Measurements from ENCODE around the gene CMA1. TPM values are rescaled to one million over a fixed set of nuclear protein-coding genes. Genes with fewer than 3 reads are reported as not detected.

Gene CMA1
- total RNA-seq, 4 donors from 2014 or later: not detected

DNA sequence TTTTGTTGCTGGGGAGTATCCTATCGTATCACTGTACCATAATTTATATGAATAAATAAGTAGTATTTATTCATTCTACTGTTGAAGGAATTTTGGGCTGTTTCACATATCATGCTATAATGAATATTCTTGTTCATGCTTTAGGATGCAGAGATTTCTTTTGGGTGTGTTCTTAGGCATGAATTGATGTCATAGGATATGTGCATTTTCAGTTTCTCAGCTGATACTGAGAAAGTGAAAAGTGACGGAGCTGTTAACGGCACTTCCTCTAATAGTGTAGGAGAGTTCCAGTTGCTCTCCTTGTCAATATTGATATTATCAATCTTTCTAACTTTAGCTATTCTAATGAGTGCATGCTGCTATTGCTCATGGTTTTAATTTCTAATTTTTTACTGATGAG is 42.3 kb downstream of the CMA1 start:
- Histone ChIP-seq H3K27me3 (no peaks in the 10 kb centered on the region), H3K36me3 (no peaks in the 10 kb centered on the region), H3K4me1 (no peaks in the 10 kb centered on the region), H3K9me3 (no peaks in the 10 kb centered on the region), H3K4me3 (replicated peaks in 1 of 3) (no peak overlapping the region), H3K27ac (no peak overlapping the region)
- 92 to 93% methylated on average over 3 of the region's 3 CpGs for WGBS, 2 donors
- DNase-seq: no peak
- intact Hi-C loops (cut with DNase I): no loop called here
- no peak for TF ChIP-seq POLR2A (IDR thresholded peaks at IDR 0.05)
- TF ChIP-seq, protein P1, sequence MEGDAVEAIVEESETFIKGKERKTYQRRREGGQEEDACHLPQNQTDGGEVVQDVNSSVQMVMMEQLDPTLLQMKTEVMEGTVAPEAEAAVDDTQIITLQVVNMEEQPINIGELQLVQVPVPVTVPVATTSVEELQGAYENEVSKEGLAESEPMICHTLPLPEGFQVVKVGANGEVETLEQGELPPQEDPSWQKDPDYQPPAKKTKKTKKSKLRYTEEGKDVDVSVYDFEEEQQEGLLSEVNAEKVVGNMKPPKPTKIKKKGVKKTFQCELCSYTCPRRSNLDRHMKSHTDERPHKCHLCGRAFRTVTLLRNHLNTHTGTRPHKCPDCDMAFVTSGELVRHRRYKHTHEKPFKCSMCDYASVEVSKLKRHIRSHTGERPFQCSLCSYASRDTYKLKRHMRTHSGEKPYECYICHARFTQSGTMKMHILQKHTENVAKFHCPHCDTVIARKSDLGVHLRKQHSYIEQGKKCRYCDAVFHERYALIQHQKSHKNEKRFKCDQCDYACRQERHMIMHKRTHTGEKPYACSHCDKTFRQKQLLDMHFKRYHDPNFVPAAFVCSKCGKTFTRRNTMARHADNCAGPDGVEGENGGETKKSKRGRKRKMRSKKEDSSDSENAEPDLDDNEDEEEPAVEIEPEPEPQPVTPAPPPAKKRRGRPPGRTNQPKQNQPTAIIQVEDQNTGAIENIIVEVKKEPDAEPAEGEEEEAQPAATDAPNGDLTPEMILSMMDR (IDR thresholded peaks at IDR 0.05): no peak

- TF ChIP-seq, protein P1 (IDR thresholded peaks at IDR 0.05): no peak
- TF ChIP-seq POLR2A (IDR thresholded peaks at IDR 0.05): no peak
- WGBS, 2 donors: 96 to 98% methylated on average over 3 of the region's 3 CpGs
- H3K9me3 ChIP-seq: no peaks in the 10 kb centered on the region
- H3K27me3 ChIP-seq: no peaks in the 10 kb centered on the region
- H3K27ac ChIP-seq: no peak overlapping the region
- no peaks in the 10 kb centered on the region for H3K4me1 ChIP-seq
- intact Hi-C loops (cut with DNase I): no loop called here
- DNase-seq: no peak
- H3K36me3 ChIP-seq: no peaks in the 10 kb centered on the region
- no peak overlapping the region for H3K4me3 ChIP-seq (replicated peaks in 1 of 3)
Observed at GRCh38 chr14:24465368-24465767, 42.7 kb downstream of the CMA1 start.

- Histone ChIP-seq H3K9me3 (no peaks in the 10 kb centered on the region), H3K36me3 (no peaks in the 10 kb centered on the region), H3K27me3 (no peaks in the 10 kb centered on the region), H3K4me1 (peaks cover 3 to 8% of the 10 kb centered on the region in 2 donors), H3K27ac (no peak overlapping the region), H3K4me3 (replicated peaks in 1 of 3) (no peak overlapping the region)
- no peak for TF ChIP-seq POLR2A (IDR thresholded peaks at IDR 0.05)
- WGBS, 2 donors: 63 to 64% methylated on average over 4 of the region's 4 CpGs
- no peak for DNase-seq
- intact Hi-C loops (cut with DNase I): no loop called here
Observed at GRCh38 chr14:24463884-24464785, 43.9 kb downstream of the CMA1 start.

GRCh38 chr14:24463017-24463883 is 44.8 kb downstream of the CMA1 start:
- intact Hi-C loops (cut with DNase I): no loop called here
- DNase-seq: no peak
- Histone ChIP-seq H3K4me1 (peaks cover 7 to 15% of the 10 kb centered on the region in 2 donors), H3K9me3 (no peaks in the 10 kb centered on the region), H3K27me3 (no peaks in the 10 kb centered on the region), H3K27ac (no peak overlapping the region), H3K4me3 (replicated peaks in 1 of 3) (no peak overlapping the region), H3K36me3 (no peaks in the 10 kb centered on the region)
- no peak for TF ChIP-seq POLR2A (IDR thresholded peaks at IDR 0.05)
- TF ChIP-seq, protein P1 (IDR thresholded peaks at IDR 0.05): no peak
- 55 to 62% methylated on average over 5 of the region's 5 CpGs for WGBS, 2 donors

- Histone ChIP-seq H3K4me1 (peaks cover 7 to 20% of the 10 kb centered on the region in 2 donors), H3K4me3 (replicated peaks in 1 of 3) (no peak overlapping the region), H3K36me3 (no peaks in the 10 kb centered on the region), H3K27me3 (no peaks in the 10 kb centered on the region), H3K27ac (no peak overlapping the region), H3K9me3 (no peaks in the 10 kb centered on the region)
- DNase-seq: no peak
- TF ChIP-seq, protein P1 (IDR thresholded peaks at IDR 0.05): no peak
- no peak for TF ChIP-seq POLR2A (IDR thresholded peaks at IDR 0.05)
- intact Hi-C loops (cut with DNase I): no loop called here
Observed at GRCh38 chr14:24461336-24461735, 46.7 kb downstream of the CMA1 start.

All from thyroid gland (tissue), 4 donors.